Hepatocyte (in vitro differentiated cells): ENCODE data around the gene CAPN7.

Source experiments
- CTCF ChIP-seq: fragments of 200-600 bp; sonication (generic); IDR thresholded peaks from 2 replicates; pipeline ENCODE4 v1.5.1; 2016; ENCODE audit warnings: antibody characterized with exemption, mild to moderate bottlenecking; ENCODE audit not compliant: poor library complexity
- EZH2 ChIP-seq: fragments of 200-600 bp; sonication (generic); IDR thresholded peaks from 2 replicates; pipeline ENCODE4 v1.6.1; 2016; ENCODE audit warnings: antibody characterized with exemption, mild to moderate bottlenecking, borderline replicate concordance

DNA sequence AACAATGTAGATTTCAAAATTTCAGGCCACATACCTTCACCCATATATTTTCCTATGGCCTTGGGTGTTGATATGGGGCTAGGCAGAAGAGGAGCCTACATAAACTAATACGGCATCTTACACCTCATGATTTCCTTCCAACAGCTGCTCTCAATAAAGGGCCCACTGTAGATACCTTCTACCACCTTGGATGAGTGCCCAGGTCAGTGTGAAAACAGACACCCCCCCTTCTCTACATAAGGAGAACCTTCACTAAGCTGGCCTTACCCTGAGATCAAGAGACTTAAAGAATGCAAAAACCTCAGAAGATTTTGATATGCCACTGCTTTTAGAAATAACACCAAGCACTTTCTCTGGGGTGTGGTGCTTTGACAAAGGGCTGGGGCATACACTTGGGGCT lies 83.6 kb downstream of the CAPN7 start:
- no peak for TF ChIP-seq CTCF
- no peak for TF ChIP-seq EZH2
